Left forelimb (tissue), 1 donor: ENCODE measurements around the gene QPCT.
"Not testable (repeated sequence)": the region's sequence is repeated elsewhere in the genome, so short reads cannot be mapped to it uniquely, and the experiment has no call there.

Source experiments
- DNase-seq: peaks from one replicate; pipeline ENCODE4 v3.0.0-alpha.2; 2018; ENCODE audit warnings: low spot score

QPCT gene

DNA sequence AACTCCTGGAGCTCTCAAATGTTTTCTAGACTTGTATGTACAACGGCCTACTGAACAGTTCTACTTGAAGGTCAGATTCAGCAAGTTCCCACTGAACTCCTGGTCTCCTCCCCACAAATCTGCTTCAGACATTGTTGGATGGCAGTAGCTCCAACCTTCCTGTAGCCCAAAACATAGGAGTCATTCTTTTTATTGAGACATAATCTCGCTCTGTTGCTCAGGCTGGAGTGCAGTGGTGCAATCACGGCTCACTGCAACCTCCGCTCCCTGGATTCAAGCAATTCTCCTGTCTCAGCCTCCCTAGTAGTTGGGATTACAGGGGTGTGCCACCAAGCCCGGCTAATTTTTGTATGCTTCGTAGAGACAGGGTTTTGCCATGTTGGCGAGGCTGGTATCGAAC, 47.3 kb downstream of the QPCT start:
- no peak for DNase-seq

DNA sequence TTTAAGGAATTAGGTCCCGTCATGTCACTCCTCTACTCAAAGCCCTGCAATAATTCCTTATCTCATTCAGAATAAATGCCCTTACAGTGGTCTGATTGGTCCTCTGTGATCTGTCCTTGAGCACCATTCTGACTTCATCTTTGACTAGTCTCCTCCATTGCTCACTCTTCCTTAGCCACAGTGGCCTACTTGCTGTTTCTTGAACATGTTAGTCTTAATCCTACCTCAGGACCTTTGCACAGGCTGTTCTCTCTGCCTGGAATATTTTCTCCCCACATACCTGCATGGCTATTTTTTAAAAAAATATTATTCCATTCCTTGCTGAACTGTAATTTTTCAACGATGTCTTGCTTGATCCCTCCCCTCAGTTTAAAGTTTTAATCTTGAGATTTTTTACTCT, 48.0 kb downstream of the QPCT start:
- DNase-seq = no peak

DNA sequence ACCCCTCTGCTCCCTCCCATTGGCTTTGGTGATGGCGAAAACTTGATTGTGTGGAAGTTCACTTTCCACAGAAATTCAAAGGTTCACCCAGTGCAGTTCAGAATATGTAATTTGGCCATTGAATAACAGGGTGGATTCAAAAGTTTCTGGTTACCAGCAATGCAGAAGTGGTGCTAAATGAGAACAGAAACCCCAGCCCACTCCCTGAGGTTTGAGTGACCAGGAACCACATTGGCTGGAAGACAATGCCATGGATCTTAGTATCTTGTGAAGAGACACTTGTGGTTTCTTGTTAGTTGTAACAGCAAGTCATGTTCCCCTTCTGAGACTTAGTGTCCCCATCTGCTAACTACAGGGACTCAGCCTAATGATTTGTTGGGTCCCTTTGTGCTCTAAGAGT, 49.8 kb downstream of the QPCT start:
- no peak for DNase-seq

DNA sequence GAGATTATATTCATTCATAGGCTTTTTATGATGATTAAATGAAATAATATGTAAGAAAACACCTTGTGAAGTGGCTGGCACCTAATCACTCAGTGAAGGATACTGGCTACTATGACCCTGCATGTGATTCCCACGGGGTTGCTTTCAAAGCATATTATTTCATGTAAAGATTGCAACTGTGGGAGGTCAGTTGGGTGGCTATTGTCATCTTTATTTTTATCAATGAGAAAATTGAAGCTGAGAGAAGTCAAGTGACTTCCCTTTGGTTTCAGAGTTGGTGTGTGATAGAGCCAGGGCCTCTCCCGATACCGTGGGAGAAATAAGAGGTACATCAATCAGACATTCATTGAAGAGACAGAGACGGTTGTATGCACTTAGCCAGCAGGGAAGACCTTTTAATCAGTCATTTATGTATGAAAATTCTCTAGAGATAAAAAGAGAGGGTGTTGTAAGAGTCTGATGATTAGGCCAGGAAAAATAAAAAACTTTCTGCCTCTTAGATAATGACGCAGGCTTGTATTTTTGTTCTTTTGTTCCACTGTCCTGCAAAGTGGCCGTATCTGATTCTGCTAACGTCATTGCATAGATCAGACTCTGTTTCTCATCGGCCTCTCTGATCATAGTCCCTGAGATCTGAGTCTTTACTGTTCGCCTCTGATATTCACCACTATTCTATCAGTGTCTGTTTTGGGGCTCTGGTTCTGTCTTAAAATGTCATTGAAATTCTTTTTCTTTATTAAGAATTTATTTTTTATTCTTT, 50.5 kb downstream of the QPCT start:
- DNase-seq = no peak

DNA sequence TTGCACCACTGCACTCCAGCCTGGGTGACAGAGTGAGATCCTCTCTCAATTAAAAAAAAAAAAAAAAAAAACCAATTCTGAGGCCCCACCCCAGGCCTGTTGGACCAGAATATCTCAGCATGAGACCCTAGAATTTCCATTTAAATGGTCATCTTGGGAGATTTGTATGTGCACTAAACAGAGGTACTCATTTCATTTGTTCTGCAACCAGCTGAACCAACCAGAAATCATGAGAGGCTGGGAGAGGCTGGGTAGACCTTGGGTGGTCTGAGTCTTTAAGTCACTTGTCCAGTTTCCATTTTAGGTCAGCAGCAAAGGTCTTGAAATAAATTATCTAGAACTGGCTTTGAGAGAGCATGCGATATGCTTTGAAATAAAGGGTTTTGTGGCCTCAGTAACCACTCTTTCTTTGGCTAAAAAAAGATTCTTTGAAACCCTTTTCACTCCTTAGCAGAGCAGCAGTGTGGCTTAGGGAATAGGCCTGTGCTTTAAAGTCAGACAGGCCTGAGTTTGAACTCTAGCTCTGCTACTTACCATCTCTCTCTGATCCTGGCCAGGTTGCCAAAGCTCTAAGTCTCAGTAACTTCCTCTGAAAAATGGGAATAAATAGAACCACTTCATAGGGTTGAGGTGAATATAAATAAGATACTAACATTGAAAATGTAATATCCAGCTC, 52.6 kb downstream of the QPCT start:
- DNase-seq = no peak

DNA sequence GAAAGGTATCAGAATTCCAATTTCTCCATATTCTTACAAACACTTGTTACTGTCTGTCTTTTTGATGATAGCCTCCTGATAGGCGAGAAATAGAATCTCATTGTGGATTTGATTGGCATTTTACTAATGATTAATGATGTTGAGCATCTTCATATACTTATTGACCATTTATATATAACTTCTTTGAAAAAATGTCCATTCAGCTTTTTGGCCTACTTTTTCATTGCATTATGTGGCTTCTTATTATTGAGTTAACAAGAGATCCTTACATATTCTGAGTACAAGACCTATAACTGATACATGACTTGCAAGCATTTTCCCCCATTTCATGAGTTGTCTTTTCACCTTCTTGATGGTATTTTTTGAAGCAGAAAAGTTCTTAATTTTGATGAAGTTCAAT, 54.6 kb downstream of the QPCT start:
- no peak for DNase-seq

DNA sequence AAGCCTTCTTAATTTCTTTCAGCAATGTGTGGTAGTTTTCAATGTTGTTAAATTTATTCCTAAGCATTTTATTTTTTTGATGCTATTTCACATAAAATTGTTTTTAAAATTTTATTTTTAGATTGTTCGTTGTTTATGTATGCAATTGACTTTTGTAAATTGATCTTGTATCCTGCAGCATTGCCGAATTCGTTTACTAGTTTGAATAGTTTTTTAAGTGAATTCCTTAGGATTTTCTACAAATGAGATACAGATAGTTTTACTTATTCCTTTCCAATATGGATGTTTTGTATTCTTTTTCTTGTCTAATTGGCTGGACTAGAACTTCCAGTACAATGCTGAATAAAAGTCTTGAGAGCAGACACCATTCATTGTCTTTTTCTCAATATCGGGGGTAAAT, 55.6 kb downstream of the QPCT start:
- no peak for DNase-seq

DNA sequence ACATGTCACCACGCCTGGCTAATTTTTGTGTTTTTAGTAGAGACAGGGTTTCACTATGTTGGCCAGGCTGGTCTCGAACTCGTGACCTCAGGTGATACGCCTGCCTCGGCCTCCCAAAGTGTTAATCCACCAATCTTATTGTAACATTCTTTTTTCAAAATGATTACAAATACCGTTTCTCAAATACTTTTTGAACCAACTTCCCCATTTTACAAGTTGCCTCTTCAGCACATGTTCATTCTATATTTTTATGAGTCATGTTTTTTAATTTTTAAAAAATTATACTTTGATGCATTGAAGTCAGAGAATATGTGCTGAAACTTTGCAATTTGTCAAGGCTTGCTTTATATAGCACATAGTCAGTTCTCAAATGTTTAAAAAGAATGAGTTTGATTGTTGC, 58.2 kb downstream of the QPCT start:
- no peak for DNase-seq

DNA sequence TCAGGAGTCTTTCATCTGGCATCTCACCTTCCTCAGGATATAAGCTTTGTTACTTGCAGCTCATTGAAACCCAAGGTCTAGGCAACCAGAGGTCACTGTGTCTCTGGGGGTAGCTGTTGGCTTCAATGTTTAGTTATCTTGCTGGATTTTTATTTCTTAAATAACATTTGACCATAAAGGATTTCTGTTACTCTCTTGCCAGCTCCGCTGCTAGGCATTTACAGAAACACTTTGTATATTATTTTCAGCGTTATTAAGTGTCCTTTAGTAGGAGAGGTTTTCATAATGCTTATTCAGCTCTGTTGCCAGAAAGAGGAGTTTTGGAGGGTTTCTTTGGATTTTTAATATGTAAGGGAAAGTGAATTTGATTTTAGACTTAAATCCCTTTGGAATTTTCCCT, 61.4 kb downstream of the QPCT start:
- no peak for DNase-seq

DNA sequence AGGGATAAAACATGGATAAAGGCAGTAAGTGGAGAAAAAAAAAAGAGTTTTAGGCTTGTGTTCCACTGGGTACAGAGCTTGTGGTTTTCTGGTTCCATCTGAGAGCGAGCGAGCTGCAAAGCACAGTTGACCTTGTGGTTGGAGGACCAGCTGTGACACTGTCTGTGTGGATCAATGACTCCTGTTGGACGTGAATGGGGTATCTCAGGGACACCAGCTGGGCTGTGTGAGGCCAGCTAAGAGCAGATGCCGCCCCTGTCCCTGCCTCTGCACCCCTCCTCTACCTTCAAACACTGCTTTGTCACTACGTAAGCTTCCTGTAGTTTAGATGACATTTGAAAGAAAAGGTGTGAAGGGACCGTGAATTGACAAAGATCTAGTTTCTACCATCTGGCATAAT, 67.8 kb downstream of the QPCT start:
- no peak for DNase-seq

DNA sequence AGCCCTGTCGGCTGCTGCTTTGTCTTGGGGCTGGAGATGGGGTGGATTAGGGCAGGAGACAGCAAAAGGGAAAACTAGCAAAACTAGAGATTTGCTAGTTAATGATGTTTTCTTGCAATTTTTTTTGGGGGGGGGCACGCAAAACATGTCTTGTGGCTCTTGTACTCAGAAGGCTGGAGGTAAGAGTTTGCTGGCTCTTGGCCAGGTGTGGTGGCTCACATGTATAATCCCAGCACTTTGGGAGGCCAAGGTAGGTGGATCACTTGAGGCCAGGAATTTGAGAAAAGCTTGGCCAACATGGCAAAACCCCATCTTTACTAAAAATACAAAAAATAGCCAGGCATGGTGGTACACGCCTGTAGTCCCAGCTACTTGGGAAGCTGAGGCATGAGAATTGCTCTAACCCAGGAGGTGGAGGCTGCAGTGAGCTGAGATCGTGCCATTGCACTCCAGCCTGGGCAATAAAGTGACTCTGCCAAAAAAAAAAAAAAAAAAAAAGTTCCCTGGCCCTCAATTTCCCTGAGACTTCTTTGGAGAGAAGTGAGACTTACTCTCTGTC, 69.6 kb downstream of the QPCT start:
- DNase-seq = not testable (repeated sequence)

DNA sequence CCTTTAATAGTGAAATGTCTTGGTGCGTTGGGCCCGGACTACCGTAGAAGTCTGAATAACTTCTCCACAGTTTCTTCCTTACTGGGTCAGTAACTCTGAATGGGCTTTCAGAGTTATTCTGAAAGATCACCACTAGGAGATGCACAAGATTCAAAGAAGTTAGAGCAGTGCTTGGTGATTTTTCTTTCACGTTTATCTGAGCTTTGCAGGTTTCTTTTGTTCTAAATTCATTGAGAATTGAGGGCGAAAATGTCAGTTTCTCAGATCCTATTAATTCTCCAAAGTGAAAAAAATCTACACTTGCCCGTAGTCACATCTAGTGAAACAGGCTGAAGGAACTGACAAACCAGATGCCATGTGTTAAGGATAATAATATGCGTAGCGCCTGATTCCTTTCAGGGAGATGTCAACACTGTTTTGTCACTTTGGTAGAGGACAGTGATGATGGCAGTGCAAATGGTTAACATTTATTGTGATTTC, 70.1 kb downstream of the QPCT start:
- DNase-seq = no peak

DNA sequence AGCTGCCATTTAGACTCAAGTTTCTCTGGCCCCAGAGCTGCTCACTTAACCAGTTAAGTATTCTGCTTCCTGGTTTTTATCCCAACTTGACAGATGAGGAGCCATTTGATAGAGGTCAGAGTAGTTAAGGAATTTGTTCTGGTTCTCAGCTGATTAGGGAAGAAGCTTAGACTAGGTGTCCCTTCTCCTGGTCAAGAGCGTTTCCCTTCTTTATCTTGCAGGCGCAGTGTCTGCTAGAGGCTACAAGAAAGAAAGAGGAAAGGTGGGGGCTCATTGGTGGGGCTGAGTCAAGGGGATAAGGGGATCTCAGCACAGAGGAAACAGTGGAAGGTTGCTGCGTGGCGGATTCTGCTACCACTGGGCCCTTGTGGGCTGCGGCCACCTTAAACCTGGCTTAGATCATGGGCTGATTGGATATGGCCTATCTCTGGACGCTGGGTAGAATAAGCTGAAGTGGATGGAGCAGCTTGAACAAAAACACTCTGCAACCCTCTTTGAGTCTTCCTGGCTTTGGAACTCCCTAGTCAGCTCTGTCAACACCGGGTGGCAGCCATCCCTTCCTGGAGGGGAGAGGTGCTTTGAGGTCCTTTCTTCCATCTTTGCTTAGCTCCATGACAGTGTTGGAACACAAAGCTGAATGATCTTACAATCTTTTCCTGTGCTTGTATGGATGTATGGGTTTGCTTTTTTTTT, 70.8 kb downstream of the QPCT start:
- DNase-seq = no peak

DNA sequence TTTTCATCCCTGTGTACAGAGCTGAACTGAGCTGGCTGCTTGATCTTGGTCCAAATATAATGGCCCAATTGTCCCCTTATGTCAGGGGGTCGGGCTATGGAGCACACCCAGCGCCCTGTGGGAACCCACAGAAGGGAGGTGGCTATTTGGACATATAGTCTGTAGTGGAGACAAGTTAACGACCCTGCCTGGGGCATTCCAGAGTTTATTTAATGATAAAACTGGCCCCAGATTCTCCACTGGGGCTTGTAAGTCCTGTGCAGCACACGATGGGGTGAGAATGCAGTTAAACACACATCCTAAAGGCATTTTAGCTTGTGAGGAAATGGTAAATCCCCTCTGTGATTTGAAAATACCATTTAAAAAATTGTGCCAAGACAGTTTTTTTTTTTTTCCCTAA, 72.9 kb downstream of the QPCT start:
- no peak for DNase-seq

DNA sequence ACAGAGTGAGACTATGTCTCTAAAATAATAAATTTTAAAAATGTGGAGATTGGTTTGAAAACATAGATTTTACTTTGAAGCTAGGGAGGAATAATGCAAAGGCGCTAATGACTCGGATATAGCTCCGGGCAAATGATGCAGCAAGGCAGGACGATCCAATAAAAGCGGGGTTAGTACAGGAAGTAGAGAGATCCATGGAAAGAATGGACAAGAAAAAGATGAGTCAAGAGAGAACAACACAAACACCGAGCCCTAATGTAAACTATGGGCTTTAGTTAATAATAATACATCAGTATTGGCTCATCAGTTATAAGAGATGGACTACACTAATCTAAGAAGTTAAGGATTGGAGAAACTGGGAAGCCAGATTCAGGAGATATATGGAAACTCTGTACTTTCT, 74.5 kb downstream of the QPCT start:
- no peak for DNase-seq

DNA sequence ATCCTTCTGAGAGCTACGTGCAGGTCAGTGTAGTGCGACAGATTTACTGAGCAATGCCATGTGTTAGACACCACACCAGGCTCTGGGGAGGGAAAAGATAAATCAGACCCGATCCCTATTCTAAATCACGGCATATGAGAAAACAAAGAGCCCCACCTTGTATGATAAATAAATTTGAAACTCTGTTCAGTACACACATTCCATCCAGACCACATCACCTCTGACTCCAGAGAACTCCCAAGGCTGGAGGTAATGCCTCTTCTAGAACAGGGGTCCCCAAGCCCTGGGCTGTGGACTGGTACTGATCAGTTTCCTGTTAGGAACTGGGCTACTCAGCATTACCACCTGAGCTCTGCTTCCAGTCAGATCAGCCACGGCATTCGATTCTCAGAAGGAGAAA, 77.3 kb downstream of the QPCT start:
- DNase-seq = no peak

DNA sequence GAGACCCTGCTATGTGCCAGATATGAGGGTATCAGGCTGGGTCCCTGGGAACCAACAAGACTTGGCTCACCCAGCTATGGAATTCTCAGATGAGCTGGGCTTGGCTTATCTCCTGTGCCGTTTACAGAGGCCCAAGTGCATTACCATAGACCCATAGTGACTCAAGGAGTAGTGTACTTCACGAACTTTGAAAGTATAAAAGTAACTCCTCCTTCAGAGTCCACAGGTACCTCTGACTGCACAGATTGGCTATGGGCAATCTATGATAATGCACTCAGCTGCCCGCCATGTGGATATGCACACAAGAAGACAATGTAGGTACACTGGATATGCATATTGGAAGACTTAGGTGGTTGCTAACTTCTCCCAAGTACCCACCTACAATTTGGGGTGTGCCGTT, 78.4 kb downstream of the QPCT start:
- no peak for DNase-seq
